H1 (cell line): Measurements from ENCODE around the gene SLC23A2. TPM values are rescaled to one million over a fixed set of nuclear protein-coding genes. Genes with fewer than 3 reads are reported as not detected.

Source experiments
- CTCF ChIA-PET: fragments of 300-600 bp; sonication (Branson Sonifier 250); formaldehyde crosslinking; loops from one replicate; lab custom pipeline; 2021; ENCODE audit not compliant: partially characterized antibody; lab: Charles Lee
- POLR2A ChIA-PET: fragments of 300-600 bp; sonication (Branson Sonifier 250); formaldehyde crosslinking; loops from one replicate; lab custom pipeline; 2021; ENCODE audit warnings: inconsistent platforms; ENCODE audit not compliant: partially characterized antibody; lab: Charles Lee
- DNase-seq, 2 experiments: peaks; one replicate each; pipeline versions ENCODE4 v3.0.0 to v3.0.0-alpha.2; 2010 to 2022; ENCODE audit warnings: low spot score in 2 of 2, low read depth in 1 of 2, mixed read lengths in 1 of 2
- FAIRE-seq: peaks from 2 replicates; lab custom pipeline; 2011; peaks lifted over from hg19 to GRCh38; lab: Jason Lieb, UNC
- H2AFZ ChIP-seq: 2 replicates; pipeline ENCODE4 v1.8.1; 2012; ENCODE audit warnings: low read length, inconsistent platforms
- H2AK5ac ChIP-seq: 2 replicates; pipeline ENCODE4 v1.6.1; 2013; ENCODE audit warnings: low read depth, low read length
- H2BK120ac ChIP-seq: replicated peaks from 2 replicates; pipeline ENCODE3; 2013; ENCODE audit warnings: low read depth, low read length, inconsistent platforms
- H2BK12ac ChIP-seq: 2 replicates; pipeline ENCODE4 v1.6.1; 2013; ENCODE audit warnings: low read depth, low read length
- H2BK15ac ChIP-seq: 2 replicates; pipeline ENCODE4 v1.6.1; 2013; ENCODE audit warnings: low read length
- H2BK20ac ChIP-seq: 2 replicates; pipeline ENCODE4 v1.6.1; 2013; ENCODE audit warnings: low read length
- H2BK5ac ChIP-seq: 2 replicates; pipeline ENCODE4 v1.6.1; 2013; ENCODE audit warnings: low read depth, low read length
- H3K14ac ChIP-seq: 2 replicates; pipeline ENCODE4 v1.6.1; 2013; ENCODE audit warnings: inconsistent platforms; ENCODE audit not compliant: insufficient read length
- H3K18ac ChIP-seq: 2 replicates; pipeline ENCODE4 v1.6.1; 2013; ENCODE audit warnings: low read length; ENCODE audit errors: extremely low read depth
- H3K23ac ChIP-seq: 2 replicates; pipeline ENCODE4 v1.6.1; 2013; ENCODE audit warnings: inconsistent platforms; ENCODE audit not compliant: insufficient read length
- H3K23me2 ChIP-seq: 2 replicates; pipeline ENCODE4 v1.6.1; 2013; ENCODE audit warnings: low read depth, low read length
- H3K27ac ChIP-seq: 2 replicates; pipeline ENCODE4 v1.6.1; 2011; ENCODE audit warnings: low read depth, low read length, inconsistent platforms
- H3K27me3 ChIP-seq, 4 experiments: replicated peaks in 1 of 4; 1 replicate in 1 of 4; 2 replicates in 3 of 4; pipeline versions ENCODE4 v1.6.1 to v1.8.1; 2011 to 2013; ENCODE audit warnings: low read length in 3 of 4, mild to moderate bottlenecking in 3 of 4, inconsistent platforms in 2 of 4, mixed read lengths in 2 of 4, moderate library complexity in 1 of 4; ENCODE audit not compliant: control insufficient read depth in 3 of 4, insufficient read depth in 3 of 4; ENCODE audit errors: extremely low read depth in 1 of 4
- H3K36me3 ChIP-seq, 4 experiments: 2 replicates each; pipeline versions ENCODE4 v1.6.1 to v1.8.1; 2011 to 2013; ENCODE audit warnings: mild to moderate bottlenecking in 4 of 4, low read length in 3 of 4, moderate library complexity in 2 of 4, control low read depth in 1 of 4, inconsistent platforms in 1 of 4; ENCODE audit not compliant: insufficient read depth in 4 of 4, control insufficient read depth in 2 of 4
- H3K4ac ChIP-seq: replicated peaks from 2 replicates; pipeline ENCODE3; 2013; ENCODE audit warnings: low read length, low read depth, mixed read lengths, inconsistent platforms; ENCODE audit not compliant: insufficient read length
- H3K4me1 ChIP-seq, 4 experiments: replicated peaks in 1 of 4; 1 replicate in 1 of 4; 2 replicates in 3 of 4; pipeline versions ENCODE4 v1.6.1 to v1.8.1; 2011 to 2013; ENCODE audit warnings: low read length in 3 of 4, inconsistent platforms in 2 of 4, mixed read lengths in 1 of 4; ENCODE audit not compliant: insufficient read depth in 4 of 4, control insufficient read depth in 3 of 4
- H3K4me2 ChIP-seq, 2 experiments: 2 replicates each; pipeline versions ENCODE4 v1.6.1 to v1.8.1; 2011 to 2013; ENCODE audit warnings: low read depth in 2 of 2, low read length in 2 of 2, control low read depth in 1 of 2, inconsistent platforms in 1 of 2, mild to moderate bottlenecking in 1 of 2; ENCODE audit not compliant: insufficient read depth in 1 of 2
- H3K4me3 ChIP-seq, 4 experiments: fragments of 200-600, 300-600 bp in 1 of 4; sonication (generic), shearing (Covaris generic), sonication (Bioruptor Twin) in 1 of 4; 2 replicates each; pipeline versions ENCODE4 v1.5.1 to v1.8.1; 2011 to 2016; ENCODE audit warnings: low read length in 4 of 4, low read depth in 3 of 4, control low read depth in 2 of 4, inconsistent platforms in 2 of 4, mild to moderate bottlenecking in 2 of 4, mixed read lengths in 1 of 4, moderate library complexity in 1 of 4; ENCODE audit not compliant: insufficient read depth in 2 of 4; ENCODE audit errors: extremely low read depth in 1 of 4
- H3K56ac ChIP-seq: replicated peaks from 2 replicates; pipeline ENCODE3; 2013; ENCODE audit warnings: low read depth, mild to moderate bottlenecking, mixed read lengths, low read length, inconsistent platforms; ENCODE audit not compliant: insufficient read length
- H3K79me1 ChIP-seq: 2 replicates; pipeline ENCODE4 v1.6.1; 2013; ENCODE audit warnings: low read depth, low read length, control low read depth
- H3K79me2 ChIP-seq, 2 experiments: 2 replicates each; pipeline versions ENCODE4 v1.6.1 to v1.8.1; 2012 to 2013; ENCODE audit warnings: low read length in 2 of 2, mild to moderate bottlenecking in 2 of 2, inconsistent platforms in 1 of 2; ENCODE audit not compliant: insufficient read depth in 2 of 2, control insufficient read depth in 1 of 2
- H3K9ac ChIP-seq, 4 experiments: replicated peaks in 1 of 4; 1 replicate in 1 of 4; 2 replicates in 3 of 4; pipeline versions ENCODE4 v1.6.1 to v1.8.1; 2011 to 2013; ENCODE audit warnings: low read depth in 3 of 4, low read length in 3 of 4, control low read depth in 2 of 4, mild to moderate bottlenecking in 2 of 4, moderate library complexity in 2 of 4, inconsistent platforms in 1 of 4; ENCODE audit errors: extremely low read depth in 1 of 4
- H3K9me3 ChIP-seq, 2 experiments: 2 replicates each; pipeline versions ENCODE4 v1.6.1 to v1.8.1; 2012 to 2013; ENCODE audit warnings: mild to moderate bottlenecking in 2 of 2, moderate library complexity in 2 of 2, control low read depth in 1 of 2, inconsistent platforms in 1 of 2, low read depth in 1 of 2, low read length in 1 of 2, mixed read lengths in 1 of 2; ENCODE audit not compliant: insufficient read depth in 2 of 2
- H4K20me1 ChIP-seq, 2 experiments: replicated peaks in 1 of 2; 2 replicates each; pipeline versions ENCODE3 to v1.8.1; 2011 to 2013; ENCODE audit warnings: inconsistent platforms in 2 of 2, low read length in 2 of 2, mild to moderate bottlenecking in 1 of 2; ENCODE audit not compliant: insufficient read depth in 2 of 2, control insufficient read depth in 1 of 2
- H4K5ac ChIP-seq: 2 replicates; pipeline ENCODE4 v1.6.1; 2013; ENCODE audit warnings: low read length, low read depth, mixed read lengths, inconsistent platforms; ENCODE audit not compliant: insufficient read length
- H4K8ac ChIP-seq: 2 replicates; pipeline ENCODE4 v1.8.0; 2013; ENCODE audit warnings: mild to moderate bottlenecking, moderate library complexity, low read length, inconsistent platforms; ENCODE audit not compliant: insufficient read depth; ENCODE audit errors: extremely low read depth
- H4K91ac ChIP-seq: replicated peaks from 2 replicates; pipeline ENCODE3; 2013; ENCODE audit warnings: low read length, mixed read lengths, inconsistent platforms; ENCODE audit not compliant: insufficient read length
- BCL11A ChIP-seq, 2 experiments: IDR thresholded peaks; one replicate each; pipeline ENCODE4 v1.6.1; 2011; ENCODE audit warnings: low read depth in 2 of 2, low read length in 2 of 2, mild to moderate bottlenecking in 2 of 2
- BRCA1 ChIP-seq: IDR thresholded peaks from 2 replicates; pipeline ENCODE4 v1.6.1; 2012; ENCODE audit warnings: low read depth, low read length, improper control_type of control experiment
- CREB1 ChIP-seq: IDR thresholded peaks from 2 replicates; pipeline ENCODE4 v1.6.1; 2012; ENCODE audit warnings: inconsistent platforms
- GABPA ChIP-seq: IDR thresholded peaks from 2 replicates; pipeline ENCODE4 v1.6.1; 2011; ENCODE audit warnings: mild to moderate bottlenecking, low read length, moderate library complexity, borderline replicate concordance; ENCODE audit not compliant: insufficient read depth
- POLR2AphosphoS5 ChIP-seq: IDR thresholded peaks from 2 replicates; pipeline ENCODE4 v1.6.1; 2011; ENCODE audit warnings: low read depth, low read length
- RAD21 ChIP-seq, 2 experiments: IDR thresholded peaks in 1 of 2; conservative IDR thresholded peaks in 1 of 2; 2 replicates each; pipeline ENCODE4 v1.6.1; 2011; ENCODE audit warnings: low read depth in 2 of 2, low read length in 2 of 2, improper control_type of control experiment in 1 of 2, inconsistent platforms in 1 of 2, mild to moderate bottlenecking in 1 of 2, moderate library complexity in 1 of 2
- RNF2 ChIP-seq: fragments of 200-900, 300-1000 bp; sonication (generic); IDR thresholded peaks from 2 replicates; pipeline ENCODE4 v1.7.1; 2016; ENCODE audit warnings: borderline replicate concordance, low read depth, mild to moderate bottlenecking, antibody characterized with exemption, low read length; ENCODE audit not compliant: poor library complexity, severe bottlenecking; ENCODE audit errors: missing control alignments
- RXRA ChIP-seq: IDR thresholded peaks from 2 replicates; pipeline ENCODE4 v1.6.1; 2011; ENCODE audit warnings: low read depth, mild to moderate bottlenecking, low read length, moderate library complexity; ENCODE audit not compliant: insufficient read depth
- SAP30 ChIP-seq: fragments of 300-600 bp; sonication (generic); IDR thresholded peaks from 2 replicates; pipeline ENCODE4 v1.7.1; 2012; ENCODE audit warnings: low read length, moderate library complexity, mild to moderate bottlenecking, inconsistent platforms; ENCODE audit not compliant: insufficient read depth, insufficient replicate concordance
- SP1 ChIP-seq: IDR thresholded peaks from 2 replicates; pipeline ENCODE4 v1.6.1; 2011; ENCODE audit warnings: low read depth, low read length
- SUZ12 ChIP-seq: fragments of 200-600 bp; sonication (generic); IDR thresholded peaks from 2 replicates; pipeline ENCODE4 v1.6.1; 2012; ENCODE audit warnings: mild to moderate bottlenecking, inconsistent platforms, low read length, moderate library complexity, mixed read lengths
- TAF1 ChIP-seq: IDR thresholded peaks from 2 replicates; pipeline ENCODE4 v1.6.1; 2011; ENCODE audit warnings: mild to moderate bottlenecking, low read depth, low read length
- WGBS, 2 experiments: shearing (Covaris generic) in 1 of 2; methylation state at CpG; one replicate each; pipeline versions ENCODE4 v1.1.6 to v1.1.7; 2013 to 2015; ENCODE audit warnings: low lambda C conversion rate in 2 of 2, mixed read lengths in 2 of 2, inconsistent platforms in 1 of 2, low coverage in 1 of 2, missing lambda C conversion rate in 1 of 2; ENCODE audit not compliant: insufficient replicate concordance in 2 of 2, insufficient coverage in 1 of 2, insufficient read length in 1 of 2; ENCODE audit errors: extremely low coverage in 1 of 2, missing lambda C conversion rate in 1 of 2; 5-methylcytosine and 5-hydroxymethylcytosine counted together
- polyA plus RNA-seq, 7 experiments: library from polyadenylated mRNA; depleted of rRNA in 3 of 7; stranded (reverse) in 5 of 7; unstranded in 2 of 7; fragments of >200 nt in 5 of 7; fragments of 200-250 nt in 2 of 7; gene quantifications; 1 replicate in 5 of 7; 2 replicates in 1 of 7; 4 replicates in 1 of 7; pipeline versions ENCODE4 v1.2.1 to v1.2.3, GENCODE V29; 2011 to 2013; ENCODE audit warnings: missing spikeins in 2 of 7, mixed read lengths in 2 of 7
- total RNA-seq: library from RNA; stranded (reverse); fragmentation: NEBNext Ultra II Directional; extraction: Animal tissue kit (Norgen Biotek cat#: 25700); gene quantifications from 2 replicates; pipeline ENCODE4 v1.2.1, GENCODE V29; 2021

SLC23A2 gene
- total and polyA plus RNA-seq, 2 of the 8 experiments (the other 6 are each of a cell fraction or from before 2014, with no cell fraction given): 17.0 to 18.6 TPM

DNA sequence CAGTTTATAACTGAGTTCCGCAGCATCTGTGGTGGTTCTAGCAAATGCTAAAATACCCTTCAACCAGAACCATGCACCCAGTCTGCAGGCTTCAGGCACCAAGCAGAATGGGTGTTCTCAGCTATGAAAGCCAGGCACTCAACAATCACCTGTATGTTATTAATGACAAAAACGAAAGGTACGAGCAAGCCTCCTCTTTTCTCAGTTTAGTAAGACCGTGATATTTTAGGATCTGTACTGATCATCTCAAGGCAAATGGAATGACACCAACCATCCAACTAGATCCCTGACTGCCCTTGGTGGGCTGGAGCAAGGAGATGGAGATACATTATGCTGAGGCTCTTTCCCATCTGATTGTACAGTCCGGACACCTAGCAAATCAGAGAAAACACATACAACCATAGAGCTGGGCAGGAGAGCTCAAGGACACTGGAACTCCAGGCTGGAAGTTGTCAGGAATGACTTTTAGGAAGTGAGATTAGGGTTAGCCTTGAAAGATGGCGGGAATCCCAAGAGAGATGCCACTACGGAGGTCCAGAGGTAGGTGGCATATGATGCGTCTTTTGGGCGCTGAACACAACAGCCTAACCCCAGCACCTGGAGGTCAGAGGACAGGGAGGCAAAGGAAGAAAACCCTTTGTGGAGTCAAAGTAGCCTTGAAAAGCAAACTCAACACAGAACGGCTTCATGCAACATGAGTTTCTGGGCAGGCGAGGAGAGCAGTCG, 33.4 kb downstream of the SLC23A2 start:
- Histone ChIP-seq H3K56ac (no peak overlapping the region), H3K4me3 (no peak overlapping the region), H2BK5ac (no peak overlapping the region), H3K23me2 (no peaks in the 10 kb centered on the region), H2BK20ac (no peak overlapping the region), H4K91ac (no peak overlapping the region), H3K18ac (no peak overlapping the region), H3K27me3 (peaks cover 0 to 1% (median 0%) of the 10 kb centered on the region in 4 experiments; a peak in 1 of 7 replicates), H3K9ac (no peak overlapping the region), H4K20me1 (no peaks in the 10 kb centered on the region), H3K4ac (no peak overlapping the region), H3K23ac (no peak overlapping the region), H3K4me1 (peaks cover 0 to 2% (median 0%) of the 10 kb centered on the region in 4 experiments; a peak in 1 of 7 replicates), H3K9me3 (no peaks in the 10 kb centered on the region), H3K79me2 (0 out of 4 replicates have a peak, but pooled peaks cover 0 to 2% of the 10 kb centered on the region in 2 experiments), H2AK5ac (no peak overlapping the region), H4K5ac (no peak overlapping the region), H4K8ac (no peak overlapping the region), H3K4me2 (no peak overlapping the region), H2BK120ac (no peak overlapping the region), H3K36me3 (no peaks in the 10 kb centered on the region; a peak in 2 of 8 replicates), H3K79me1 (no peaks in the 10 kb centered on the region), H3K14ac (no peak overlapping the region), H2AFZ (no peak overlapping the region), H2BK15ac (no peak overlapping the region), H2BK12ac (no peak overlapping the region), H3K27ac (no peak overlapping the region)
- ChIA-PET CTCF (interaction anchor here (1.4 kb wide), 1 partner anchor 12 kb away, joined by 4 read pairs; no protein-coding TSS in a partner anchor), POLR2A (interaction anchor here (0.7 kb wide), 1 partner anchor 31 kb away, joined by 3 read pairs; no protein-coding TSS in a partner anchor)
- FAIRE-seq: no peak
- WGBS, 2 experiments: 92% methylated on average over 12 of the region's 12 CpGs; no CpG with 5 or more reads in 1 of the 2 experiments
- DNase-seq: no peak
- TF ChIP-seq POLR2AphosphoS5 (no peak), GABPA (no peak), TAF1 (no peak), RXRA (no peak), RNF2 (no peak), BCL11A (IDR thresholded peaks at IDR 0.05; ENCODE audit: low read depth in 2 of 2, low read length in 2 of 2) (no peak), RAD21 (IDR thresholded peaks at IDR 0.05 in 1 of 2, conservative IDR thresholded peaks at IDR 0.05 in 1 of 2; ENCODE audit: low read depth in 2 of 2, low read length in 2 of 2) (no peak), SAP30 (no peak), SP1 (no peak), SUZ12 (no peak), CREB1 (no peak), BRCA1 (no peak)
